ENCODE data around the gene TRMO. TPM values are rescaled to one million over a fixed set of nuclear protein-coding genes. Genes with fewer than 3 reads are reported as not detected.
"Not testable (repeated sequence)": the region's sequence is repeated elsewhere in the genome, so short reads cannot be mapped to it uniquely, and the experiment has no call there.

Gene TRMO
- total RNA-seq, 1 donor from 2014 or later: 13.4 TPM

GRCh38 chr9:97954550-97954989 lies 32.3 kb upstream of the TRMO start:
- no peak overlapping the region for H3K27ac Mint-ChIP-seq
- intact Hi-C loops (cut with micrococcal nuclease): loop anchor here (1.0 kb wide), 1 partner anchor 31 kb away; no protein-coding TSS in a partner anchor
- H3K4me1 Mint-ChIP-seq (ENCODE audit: low read depth): peaks cover 10% of the 10 kb centered on the region
- H3K9me3 Mint-ChIP-seq: no peaks in the 10 kb centered on the region
- H3K27me3 Mint-ChIP-seq (ENCODE audit: low read depth): peaks cover 9% of the 10 kb centered on the region
- peak; percentile 38 for DNase-seq (ENCODE audit: low spot score)
- no peak overlapping the region for H3K4me3 Mint-ChIP-seq (ENCODE audit: low read depth)
- no peaks in the 10 kb centered on the region for H3K36me3 Mint-ChIP-seq (ENCODE audit: low read depth)

- DNase-seq (ENCODE audit: low spot score): peak; percentile 25
- H3K4me1 Mint-ChIP-seq (ENCODE audit: low read depth); intact Hi-C loops (cut with micrococcal nuclease); H3K36me3 Mint-ChIP-seq (ENCODE audit: low read depth); H3K9me3 Mint-ChIP-seq; H3K27ac Mint-ChIP-seq; H3K4me3 Mint-ChIP-seq (ENCODE audit: low read depth): not testable (repeated sequence)
- peaks cover 42% of the 10 kb centered on the region for H3K27me3 Mint-ChIP-seq (ENCODE audit: low read depth)
These were observed 28.6 kb upstream of the TRMO start for GRCh38 chr9:97950873-97951272.

DNA sequence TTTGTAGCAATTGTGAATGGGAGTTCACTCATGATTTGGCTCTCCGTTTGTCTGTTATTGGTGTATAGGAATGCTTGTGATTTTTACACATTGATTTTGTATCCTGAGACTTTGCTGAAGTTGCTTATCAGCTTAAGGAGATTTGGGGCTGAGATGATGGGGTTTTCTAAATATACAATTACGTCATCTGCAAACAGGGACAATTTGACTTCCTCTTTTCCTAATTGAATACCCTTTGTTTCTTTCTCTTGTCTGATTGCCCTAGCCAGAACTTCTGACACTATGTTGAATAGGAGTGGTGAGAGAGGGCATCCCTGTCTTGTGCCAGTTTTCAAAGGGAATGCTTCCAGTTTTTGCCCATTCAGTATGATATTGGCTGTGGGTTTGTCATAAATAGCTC lies 24.8 kb upstream of the TRMO start:
- intact Hi-C loops (cut with micrococcal nuclease); H3K4me3 Mint-ChIP-seq (ENCODE audit: low read depth); H3K4me1 Mint-ChIP-seq (ENCODE audit: low read depth); H3K36me3 Mint-ChIP-seq (ENCODE audit: low read depth); H3K9me3 Mint-ChIP-seq; DNase-seq (ENCODE audit: low spot score); H3K27ac Mint-ChIP-seq: not testable (repeated sequence)
- H3K27me3 Mint-ChIP-seq (ENCODE audit: low read depth): peaks cover 47% of the 10 kb centered on the region

- H3K4me1 Mint-ChIP-seq (ENCODE audit: low read depth); DNase-seq (ENCODE audit: low spot score); intact Hi-C loops (cut with micrococcal nuclease); H3K4me3 Mint-ChIP-seq (ENCODE audit: low read depth); H3K9me3 Mint-ChIP-seq; H3K27ac Mint-ChIP-seq; H3K36me3 Mint-ChIP-seq (ENCODE audit: low read depth): not testable (repeated sequence)
- H3K27me3 Mint-ChIP-seq (ENCODE audit: low read depth): peaks cover 55% of the 10 kb centered on the region
These were observed 23.2 kb upstream of the TRMO start for GRCh38 chr9:97945470-97945869.

DNA sequence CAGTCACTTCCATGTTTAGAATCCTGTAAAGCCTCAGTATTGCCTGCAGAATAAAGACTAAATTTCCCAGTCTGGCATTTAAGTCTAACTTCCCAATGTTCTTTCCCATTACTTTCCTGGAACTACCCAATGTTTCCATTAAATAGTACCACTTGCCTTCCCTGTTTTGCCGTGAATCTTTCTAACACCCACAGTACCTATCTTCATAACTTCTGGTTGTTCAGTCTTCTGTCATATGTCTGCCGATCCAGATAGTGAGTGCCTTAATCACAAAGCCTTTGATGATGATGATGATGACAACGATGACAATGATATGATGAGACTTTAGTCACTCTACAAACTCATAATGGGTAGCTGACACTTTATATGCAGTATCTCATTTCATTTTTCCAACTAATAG lies 22.3 kb upstream of the TRMO start:
- no peak for DNase-seq (ENCODE audit: low spot score)
- Mint-ChIP-seq H3K4me1 (ENCODE audit: low read depth) (no peaks in the 10 kb centered on the region), H3K9me3 (peaks cover 4% of the 10 kb centered on the region), H3K27me3 (ENCODE audit: low read depth) (peaks cover 50% of the 10 kb centered on the region), H3K27ac (no peak overlapping the region), H3K36me3 (ENCODE audit: low read depth) (no peaks in the 10 kb centered on the region), H3K4me3 (ENCODE audit: low read depth) (no peak overlapping the region)
- intact Hi-C loops (cut with micrococcal nuclease): no loop called here

DNA sequence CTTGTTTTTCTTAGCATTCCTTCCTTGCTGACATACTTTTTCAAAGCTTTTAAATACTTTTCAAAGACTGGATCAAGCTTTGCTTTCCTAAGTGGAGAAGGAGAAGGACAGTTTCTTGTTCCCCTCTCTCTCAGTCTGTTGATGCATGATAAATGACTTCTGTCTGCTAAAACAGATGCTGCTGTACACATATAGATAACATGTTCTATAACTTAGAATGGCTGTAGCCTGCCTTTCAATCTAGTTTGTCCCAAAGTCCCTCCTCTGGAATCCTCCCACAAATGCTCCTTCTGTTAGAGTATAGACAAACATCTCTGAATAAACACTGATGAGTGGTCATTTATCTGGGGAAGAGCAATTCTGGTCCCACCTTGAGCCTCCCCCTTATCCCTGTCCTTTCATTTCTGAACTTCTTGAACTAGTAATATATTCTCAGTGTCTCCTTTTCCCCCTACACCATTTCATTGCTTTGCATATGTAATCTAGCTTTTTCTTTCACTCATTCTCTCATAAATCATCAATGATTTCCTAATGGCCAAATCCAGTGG lies 21.1 kb upstream of the TRMO start:
- Mint-ChIP-seq H3K9me3 (peaks cover 4% of the 10 kb centered on the region), H3K36me3 (ENCODE audit: low read depth) (no peaks in the 10 kb centered on the region), H3K4me3 (ENCODE audit: low read depth) (no peak overlapping the region), H3K27me3 (ENCODE audit: low read depth) (peaks cover 39% of the 10 kb centered on the region), H3K27ac (no peak overlapping the region), H3K4me1 (ENCODE audit: low read depth) (peaks cover 10% of the 10 kb centered on the region)
- DNase-seq (ENCODE audit: low spot score): no peak
- intact Hi-C loops (cut with micrococcal nuclease): no loop called here

- Mint-ChIP-seq H3K27me3 (ENCODE audit: low read depth) (peaks cover 20% of the 10 kb centered on the region), H3K4me3 (ENCODE audit: low read depth) (no peak overlapping the region), H3K27ac (no peak overlapping the region), H3K4me1 (ENCODE audit: low read depth) (peaks cover 21% of the 10 kb centered on the region), H3K36me3 (ENCODE audit: low read depth) (no peaks in the 10 kb centered on the region), H3K9me3 (peaks cover 3% of the 10 kb centered on the region)
- intact Hi-C loops (cut with micrococcal nuclease): no loop called here
- no peak for DNase-seq (ENCODE audit: low spot score)
These were observed 19.0 kb upstream of the TRMO start for GRCh38 chr9:97941323-97941722.

GRCh38 chr9:97940741-97941140 lies 18.4 kb upstream of the TRMO start:
- no peak for DNase-seq (ENCODE audit: low spot score)
- Mint-ChIP-seq H3K36me3 (ENCODE audit: low read depth) (no peaks in the 10 kb centered on the region), H3K4me3 (ENCODE audit: low read depth) (no peak overlapping the region), H3K9me3 (no peaks in the 10 kb centered on the region), H3K27ac (no peak overlapping the region), H3K4me1 (ENCODE audit: low read depth) (peaks cover 21% of the 10 kb centered on the region), H3K27me3 (ENCODE audit: low read depth) (peaks cover 17% of the 10 kb centered on the region)
- intact Hi-C loops (cut with micrococcal nuclease): no loop called here

DNA sequence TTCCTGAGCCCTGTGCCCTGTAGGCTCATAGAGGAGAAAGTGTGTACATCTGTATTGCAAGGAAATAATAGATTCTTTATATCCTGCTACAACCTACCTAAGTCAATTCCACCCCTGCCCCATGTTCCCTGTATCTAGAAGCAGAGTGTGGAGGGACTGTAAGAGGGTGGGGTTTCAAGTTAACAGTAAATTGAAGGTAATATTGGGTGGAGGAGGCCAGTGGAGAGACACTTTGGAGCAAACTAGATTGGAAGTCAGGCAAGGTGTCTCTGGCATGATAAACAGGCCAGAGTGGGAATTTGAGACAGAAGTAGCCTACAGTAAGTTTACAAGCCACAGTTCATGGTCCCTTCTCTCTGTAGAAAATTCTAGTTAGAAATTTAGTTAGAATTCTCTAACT lies 17.9 kb upstream of the TRMO start:
- DNase-seq (ENCODE audit: low spot score): no peak
- Mint-ChIP-seq H3K27me3 (ENCODE audit: low read depth) (peaks cover 14% of the 10 kb centered on the region), H3K27ac (no peak overlapping the region), H3K4me3 (ENCODE audit: low read depth) (no peak overlapping the region), H3K9me3 (no peaks in the 10 kb centered on the region), H3K36me3 (ENCODE audit: low read depth) (no peaks in the 10 kb centered on the region), H3K4me1 (ENCODE audit: low read depth) (peaks cover 21% of the 10 kb centered on the region)
- intact Hi-C loops (cut with micrococcal nuclease): no loop called here

- Mint-ChIP-seq H3K36me3 (ENCODE audit: low read depth) (no peaks in the 10 kb centered on the region), H3K27me3 (ENCODE audit: low read depth) (peaks cover 14% of the 10 kb centered on the region), H3K27ac (peak within 1 kb of the TSS; percentile 77), H3K4me1 (ENCODE audit: low read depth) (peaks cover 24% of the 10 kb centered on the region), H3K4me3 (ENCODE audit: low read depth) (peak within 1 kb of the TSS; percentile 19), H3K9me3 (no peaks in the 10 kb centered on the region)
- intact Hi-C loops (cut with micrococcal nuclease): no loop called here
- DNase-seq (ENCODE audit: low spot score): peak; percentile 40
These were observed 15.9 kb upstream of the TRMO start, which contains the start of gene HEMGN for GRCh38 chr9:97938081-97938644. Gene HEMGN, minus strand, starts transcription at chr9:97938172. Its CDS starts 36 bp downstream, at chr9:97938136.

GRCh38 chr9:97936998-97937397 lies 14.7 kb upstream of the TRMO start:
- no peaks in the 10 kb centered on the region for H3K9me3 Mint-ChIP-seq
- H3K4me1 Mint-ChIP-seq (ENCODE audit: low read depth): peaks cover 26% of the 10 kb centered on the region
- no peak overlapping the region for H3K27ac Mint-ChIP-seq
- intact Hi-C loops (cut with micrococcal nuclease): no loop called here
- peaks cover 11% of the 10 kb centered on the region for H3K27me3 Mint-ChIP-seq (ENCODE audit: low read depth)
- H3K36me3 Mint-ChIP-seq (ENCODE audit: low read depth): no peaks in the 10 kb centered on the region
- H3K4me3 Mint-ChIP-seq (ENCODE audit: low read depth): no peak overlapping the region
- DNase-seq (ENCODE audit: low spot score): no peak

GRCh38 chr9:97935276-97935675 lies 13.0 kb upstream of the TRMO start:
- H3K36me3 Mint-ChIP-seq (ENCODE audit: low read depth): no peaks in the 10 kb centered on the region
- DNase-seq (ENCODE audit: low spot score): no peak
- intact Hi-C loops (cut with micrococcal nuclease): no loop called here
- peaks cover 40% of the 10 kb centered on the region for H3K4me1 Mint-ChIP-seq (ENCODE audit: low read depth)
- no peak overlapping the region for H3K27ac Mint-ChIP-seq
- H3K27me3 Mint-ChIP-seq (ENCODE audit: low read depth): peaks cover 3% of the 10 kb centered on the region
- H3K9me3 Mint-ChIP-seq: no peaks in the 10 kb centered on the region
- no peak overlapping the region for H3K4me3 Mint-ChIP-seq (ENCODE audit: low read depth)

- intact Hi-C loops (cut with micrococcal nuclease): no loop called here
- Mint-ChIP-seq H3K4me1 (ENCODE audit: low read depth) (peaks cover 47% of the 10 kb centered on the region), H3K4me3 (ENCODE audit: low read depth) (no peak overlapping the region), H3K27me3 (ENCODE audit: low read depth) (no peaks in the 10 kb centered on the region), H3K9me3 (no peaks in the 10 kb centered on the region), H3K36me3 (ENCODE audit: low read depth) (no peaks in the 10 kb centered on the region), H3K27ac (no peak overlapping the region)
- no peak for DNase-seq (ENCODE audit: low spot score)
These were observed 12.2 kb upstream of the TRMO start for GRCh38 chr9:97934321-97935115.
